ENCODE data around the gene PRPS1. TPM values are rescaled to one million over a fixed set of nuclear protein-coding genes. Genes with fewer than 3 reads are reported as not detected.
"Not testable (repeated sequence)": the region's sequence is repeated elsewhere in the genome, so short reads cannot be mapped to it uniquely, and the experiment has no call there.

The PRPS1 gene
- total RNA-seq, 1 donor from 2014 or later: 19.0 TPM

DNA sequence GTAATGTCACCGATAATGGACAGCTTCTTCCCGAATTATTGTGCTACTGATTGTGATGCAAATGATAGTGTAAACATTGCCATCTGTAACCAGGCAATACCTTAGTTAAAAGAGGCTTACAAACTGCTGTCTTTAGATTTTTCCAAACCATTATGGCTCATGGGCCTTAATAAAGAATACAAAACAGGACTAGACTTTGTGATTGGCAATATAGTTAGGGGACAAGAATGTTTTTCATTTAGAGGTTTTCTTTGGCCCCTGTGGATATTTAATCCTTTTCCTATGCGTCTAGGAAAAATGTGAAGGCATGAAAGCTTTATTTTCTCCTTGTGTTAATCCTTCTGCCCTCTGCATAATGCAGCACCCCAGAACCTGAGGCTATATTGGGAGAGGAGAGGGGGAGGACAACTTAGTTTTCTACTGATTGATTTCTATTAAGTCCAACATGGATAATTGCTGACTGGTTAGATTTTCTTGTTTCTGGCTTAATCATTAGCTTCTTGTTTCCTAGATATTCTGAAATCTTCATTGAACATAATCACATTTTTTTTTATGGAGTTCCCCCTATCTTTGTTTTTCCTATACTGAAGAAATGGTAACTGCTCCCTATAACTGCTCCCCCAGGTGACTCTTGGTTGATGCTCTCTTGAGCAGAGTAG lies 1.9 kb downstream of the PRPS1 start:
- no peak for DNase-seq (ENCODE audit: low spot score)

DNA sequence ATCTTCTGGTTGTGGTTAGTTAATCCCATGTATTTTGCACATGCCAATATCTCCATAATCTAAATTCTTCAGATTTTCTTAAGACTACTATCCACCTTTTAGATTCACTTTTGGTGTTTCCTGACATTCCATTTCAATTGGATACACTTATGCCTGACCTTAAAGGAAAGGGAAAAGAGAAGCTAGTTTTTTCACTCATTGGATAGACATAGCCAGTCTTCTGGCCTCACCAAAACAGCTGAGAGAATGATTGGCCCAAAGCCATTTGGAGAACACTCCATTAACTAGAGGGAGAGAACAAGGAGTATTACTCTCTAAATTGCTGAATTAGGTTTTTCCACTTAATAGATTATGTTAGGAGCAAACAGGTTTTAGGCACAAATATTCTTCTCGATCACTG lies 4.0 kb downstream of the PRPS1 start:
- no peak for DNase-seq (ENCODE audit: low spot score)

GRCh38 chrX:107646735-107647134 lies 18.4 kb downstream of the PRPS1 start:
- DNase-seq (ENCODE audit: low spot score): no peak

GRCh38 chrX:107648332-107648731 lies 20.0 kb downstream of the PRPS1 start:
- no peak for DNase-seq (ENCODE audit: low spot score)

GRCh38 chrX:107654566-107654871 lies 26.2 kb downstream of the PRPS1 start:
- DNase-seq (ENCODE audit: low spot score): no peak

DNA sequence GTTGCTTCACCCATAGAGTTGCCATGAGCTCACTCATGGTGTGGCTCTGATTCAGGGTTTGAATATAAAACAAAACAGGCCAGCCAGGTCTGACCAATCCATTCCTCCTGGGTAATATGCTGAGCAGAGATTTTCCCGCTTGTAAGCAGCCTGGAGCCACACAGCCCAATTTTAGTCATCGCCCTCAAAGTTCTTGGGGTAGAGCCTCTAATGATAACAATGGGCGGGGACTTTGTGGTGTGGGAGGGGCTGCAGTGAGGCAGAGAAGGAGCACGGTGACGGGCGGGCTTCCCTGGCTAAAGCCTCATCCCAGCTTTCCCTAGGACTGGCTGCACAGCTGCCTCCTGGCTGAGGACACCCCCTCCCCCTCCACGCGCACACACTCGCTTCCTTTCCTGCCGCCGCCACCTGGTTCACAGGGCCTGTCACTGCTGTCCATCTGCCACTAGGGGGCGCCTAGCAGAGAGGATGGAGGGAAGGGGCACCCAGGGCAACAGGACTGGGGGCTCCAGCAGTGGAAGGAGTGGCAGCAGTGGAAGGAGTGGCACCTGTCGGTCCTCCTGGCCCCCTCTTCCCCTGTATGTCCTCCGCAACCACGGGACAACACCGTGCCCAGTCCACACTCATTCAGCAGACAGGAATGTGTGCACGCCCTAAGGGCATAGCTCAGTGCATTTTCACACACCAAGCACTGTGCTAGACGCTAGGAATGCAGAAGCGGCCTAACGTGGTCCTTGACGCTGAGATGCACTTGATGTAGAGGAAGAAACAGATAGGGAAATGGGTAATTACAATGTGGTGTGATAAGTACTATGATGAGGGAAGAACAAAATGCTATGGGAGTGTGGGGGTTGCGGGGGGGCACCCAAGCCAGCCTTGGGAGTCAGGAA lies 26.8 kb downstream of the PRPS1 start:
- peak; percentile 34 for DNase-seq (ENCODE audit: low spot score)

- DNase-seq (ENCODE audit: low spot score): no peak
Observed at GRCh38 chrX:107656978-107657377, 28.7 kb downstream of the PRPS1 start.

DNA sequence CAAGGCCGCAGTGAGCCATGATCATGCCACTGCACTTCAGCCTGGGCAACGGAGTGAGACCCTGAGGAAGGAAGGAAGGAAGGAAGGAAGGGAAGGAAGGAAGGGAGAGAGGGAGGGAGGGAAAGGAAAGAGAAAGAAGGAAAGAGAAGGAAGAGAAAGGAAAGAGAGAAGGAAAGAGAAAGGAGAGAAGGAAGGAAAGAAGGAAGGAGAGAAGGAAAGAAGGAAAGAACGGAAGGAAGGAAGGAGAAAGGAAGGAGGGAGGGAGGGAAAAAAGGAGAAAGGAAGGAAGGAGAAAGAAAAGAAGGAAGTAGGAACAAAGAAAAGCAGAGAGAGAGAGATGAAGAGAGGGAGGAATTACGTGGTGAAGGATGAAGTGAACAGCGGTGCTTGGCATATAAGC lies 30.4 kb downstream of the PRPS1 start:
- no peak for DNase-seq (ENCODE audit: low spot score)

- DNase-seq (ENCODE audit: low spot score): no peak
Observed at GRCh38 chrX:107659286-107659685, 31.0 kb downstream of the PRPS1 start.

GRCh38 chrX:107659768-107660167 lies 31.5 kb downstream of the PRPS1 start:
- peak; percentile 31 for DNase-seq (ENCODE audit: low spot score)

DNA sequence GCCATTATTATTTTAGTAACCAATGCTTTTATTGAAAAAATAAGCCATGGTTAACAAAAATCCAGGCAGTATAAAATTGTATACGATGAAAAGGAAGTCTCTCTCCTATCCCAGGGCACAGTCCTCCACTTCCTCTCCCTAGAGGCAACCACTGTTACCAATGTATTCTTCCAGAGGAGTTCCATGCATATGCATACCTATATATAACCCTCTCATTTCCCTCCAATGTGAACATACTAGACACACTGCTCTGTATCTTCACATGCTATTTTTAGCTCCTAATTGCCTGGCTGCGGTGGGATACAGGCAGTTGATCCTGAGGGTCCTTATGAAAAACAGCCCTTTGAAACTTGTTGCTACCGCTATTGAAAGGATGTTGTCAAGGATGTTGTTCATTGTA lies 33.8 kb downstream of the PRPS1 start:
- no peak for DNase-seq (ENCODE audit: low spot score)

GRCh38 chrX:107662824-107663223 lies 34.5 kb downstream of the PRPS1 start:
- DNase-seq (ENCODE audit: low spot score): no peak

- DNase-seq (ENCODE audit: low spot score): no peak
Observed at GRCh38 chrX:107666931-107667330, 38.6 kb downstream of the PRPS1 start.

DNA sequence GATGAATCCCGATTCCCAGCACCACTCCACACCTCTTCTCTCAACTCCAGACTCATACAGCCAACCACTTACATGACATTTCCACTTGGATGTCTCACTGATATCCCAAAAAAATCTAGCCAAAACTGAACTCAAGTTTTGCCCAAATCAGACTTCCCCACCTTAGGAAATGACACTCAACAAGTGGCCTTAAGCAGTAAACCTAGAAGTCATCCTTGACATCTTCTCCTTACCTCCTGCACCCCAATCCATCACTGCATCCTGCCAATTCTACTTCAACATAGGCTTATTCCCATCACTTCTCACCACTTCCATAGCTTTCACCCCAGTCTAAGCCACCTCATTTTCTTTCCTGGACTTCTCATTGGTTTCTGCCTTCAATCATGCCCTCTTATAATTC lies 39.1 kb downstream of the PRPS1 start:
- no peak for DNase-seq (ENCODE audit: low spot score)

GRCh38 chrX:107668710-107669109 lies 40.4 kb downstream of the PRPS1 start:
- not testable (repeated sequence) for DNase-seq (ENCODE audit: low spot score)

GRCh38 chrX:107669261-107669660 lies 41.0 kb downstream of the PRPS1 start:
- DNase-seq (ENCODE audit: low spot score): no peak

- no peak for DNase-seq (ENCODE audit: low spot score)
Observed at GRCh38 chrX:107669885-107670628, 41.7 kb downstream of the PRPS1 start.

DNA sequence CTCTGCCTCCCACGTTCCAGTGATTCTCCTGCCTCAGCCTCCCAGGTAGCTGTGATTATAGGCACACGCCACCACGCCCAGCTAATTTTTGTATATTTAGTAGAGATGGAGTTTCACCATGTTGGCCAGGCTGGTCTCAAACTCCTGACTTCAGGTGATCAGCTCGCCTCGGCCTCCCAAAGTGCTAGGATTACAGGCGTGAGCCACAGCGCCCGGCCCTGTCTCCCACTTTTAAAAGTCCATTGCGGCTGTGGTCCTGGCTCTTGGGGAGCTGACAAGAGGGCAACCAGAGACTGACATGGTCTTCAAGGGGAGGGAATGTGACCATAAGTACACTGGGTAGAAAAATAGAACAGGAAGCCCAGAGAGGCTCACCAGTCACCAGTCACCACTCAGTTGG lies 42.9 kb downstream of the PRPS1 start:
- not testable (repeated sequence) for DNase-seq (ENCODE audit: low spot score)

GRCh38 chrX:107672955-107673378 lies 44.7 kb downstream of the PRPS1 start:
- peak; percentile 82 for DNase-seq (ENCODE audit: low spot score)

- no peak for DNase-seq (ENCODE audit: low spot score)
Observed at GRCh38 chrX:107673431-107673830, 45.1 kb downstream of the PRPS1 start.

DNA sequence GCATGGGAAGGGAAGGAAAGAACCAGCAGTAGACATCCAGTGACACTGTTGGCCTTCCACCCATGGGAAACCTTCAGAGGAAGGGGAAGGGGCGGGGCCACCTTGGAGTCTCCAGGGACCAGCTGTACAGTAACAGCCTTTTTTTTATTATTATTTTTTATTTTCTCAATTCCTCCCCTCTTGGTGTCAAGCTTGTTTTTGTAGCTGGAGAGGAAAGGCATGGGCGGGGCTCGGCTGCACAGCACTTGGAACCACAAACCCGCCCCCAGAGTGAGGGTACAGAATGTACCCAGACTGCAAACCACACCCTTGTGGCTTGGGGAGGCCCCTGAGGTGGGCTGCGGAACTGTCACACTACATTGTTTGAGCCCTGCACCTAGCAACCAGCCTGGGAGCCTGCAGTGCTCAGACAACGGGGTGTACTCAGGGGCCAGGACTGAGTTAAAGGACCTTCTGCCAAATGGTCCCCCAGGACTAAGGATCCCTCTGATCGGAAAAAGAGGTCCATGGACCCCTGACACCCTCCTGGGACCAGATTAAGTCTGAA lies 45.7 kb downstream of the PRPS1 start:
- DNase-seq (ENCODE audit: low spot score): peak; percentile 83
